ENCODE results near the gene KLF5.

- TF ChIP-seq, protein P1, sequence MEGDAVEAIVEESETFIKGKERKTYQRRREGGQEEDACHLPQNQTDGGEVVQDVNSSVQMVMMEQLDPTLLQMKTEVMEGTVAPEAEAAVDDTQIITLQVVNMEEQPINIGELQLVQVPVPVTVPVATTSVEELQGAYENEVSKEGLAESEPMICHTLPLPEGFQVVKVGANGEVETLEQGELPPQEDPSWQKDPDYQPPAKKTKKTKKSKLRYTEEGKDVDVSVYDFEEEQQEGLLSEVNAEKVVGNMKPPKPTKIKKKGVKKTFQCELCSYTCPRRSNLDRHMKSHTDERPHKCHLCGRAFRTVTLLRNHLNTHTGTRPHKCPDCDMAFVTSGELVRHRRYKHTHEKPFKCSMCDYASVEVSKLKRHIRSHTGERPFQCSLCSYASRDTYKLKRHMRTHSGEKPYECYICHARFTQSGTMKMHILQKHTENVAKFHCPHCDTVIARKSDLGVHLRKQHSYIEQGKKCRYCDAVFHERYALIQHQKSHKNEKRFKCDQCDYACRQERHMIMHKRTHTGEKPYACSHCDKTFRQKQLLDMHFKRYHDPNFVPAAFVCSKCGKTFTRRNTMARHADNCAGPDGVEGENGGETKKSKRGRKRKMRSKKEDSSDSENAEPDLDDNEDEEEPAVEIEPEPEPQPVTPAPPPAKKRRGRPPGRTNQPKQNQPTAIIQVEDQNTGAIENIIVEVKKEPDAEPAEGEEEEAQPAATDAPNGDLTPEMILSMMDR (IDR thresholded peaks at IDR 0.05 in 2 of 3, conservative IDR thresholded peaks at IDR 0.05 in 1 of 3; ENCODE audit: borderline replicate concordance in 1 of 3, insufficient read depth in 1 of 3, low read depth in 2 of 3, low read length in 2 of 3) = no peak
- TF ChIP-seq CBX3 (IDR thresholded peaks at IDR 0.05; ENCODE audit: low read depth) = 0 out of 2 replicates have a peak, but pooled peaks have one; percentile 26
- TF ChIP-seq POLR2A (IDR thresholded peaks at IDR 0.05; ENCODE audit: borderline replicate concordance, extremely low read depth, insufficient read depth, insufficient read length) = no peak
- TF ChIP-seq EZH2 (IDR thresholded peaks at IDR 0.05) = no peak
- no peak for TF ChIP-seq POLR2AphosphoS5 (IDR thresholded peaks at IDR 0.05; ENCODE audit: low read depth, low read length)
- TF ChIP-seq, protein P2, sequence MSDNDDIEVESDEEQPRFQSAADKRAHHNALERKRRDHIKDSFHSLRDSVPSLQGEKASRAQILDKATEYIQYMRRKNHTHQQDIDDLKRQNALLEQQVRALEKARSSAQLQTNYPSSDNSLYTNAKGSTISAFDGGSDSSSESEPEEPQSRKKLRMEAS (IDR thresholded peaks at IDR 0.05) = peak; percentile 70
- TF ChIP-seq REST (IDR thresholded peaks at IDR 0.05; ENCODE audit: low read depth) = no peak
- TF ChIP-seq ELF1 (IDR thresholded peaks at IDR 0.05; ENCODE audit: borderline replicate concordance, low read depth) = no peak
- no peak for TF ChIP-seq ZNF274 (IDR thresholded peaks at IDR 0.05; ENCODE audit: low read depth, low read length)
- no peak for TF ChIP-seq SIN3A (IDR thresholded peaks at IDR 0.05; ENCODE audit: low read depth)
Measured at GRCh38 chr13:73082471-73082870, 23.7 kb downstream of the KLF5 start.

Measured in HCT116 (cell line).